HG03025 (cell line): Measurements from ENCODE around the gene TNS3.

Source experiments
- ATAC-seq: cut with Tn5 transposase; IDR thresholded peaks from one replicate; pipeline ENCODE4 v1.9.1; 2021; ENCODE audit warnings: mild to moderate bottlenecking, moderate library complexity; ENCODE audit not compliant: unreplicated experiment, low FRiP score

TNS3 gene

GRCh38 chr7:47440320-47440719 is 141.6 kb downstream of the TNS3 start:
- ATAC-seq: no peak

GRCh38 chr7:47439181-47439667 is 142.7 kb downstream of the TNS3 start:
- ATAC-seq: no peak

GRCh38 chr7:47438411-47439029 is 143.4 kb downstream of the TNS3 start:
- ATAC-seq: no peak

GRCh38 chr7:47435889-47436312 is 146.0 kb downstream of the TNS3 start:
- ATAC-seq: no peak

GRCh38 chr7:47433564-47433895 is 148.4 kb downstream of the TNS3 start:
- no peak for ATAC-seq

- no peak for ATAC-seq
These were observed 149.0 kb downstream of the TNS3 start for GRCh38 chr7:47432671-47433563.

- no peak for ATAC-seq
These were observed 151.5 kb downstream of the TNS3 start for GRCh38 chr7:47430422-47430821.

- no peak for ATAC-seq
These were observed 153.0 kb downstream of the TNS3 start for GRCh38 chr7:47428768-47429472.

GRCh38 chr7:47428052-47428767 is 153.7 kb downstream of the TNS3 start:
- ATAC-seq: no peak

- no peak for ATAC-seq
These were observed 154.8 kb downstream of the TNS3 start for GRCh38 chr7:47427051-47427643.

GRCh38 chr7:47424523-47424922 is 157.4 kb downstream of the TNS3 start:
- no peak for ATAC-seq

GRCh38 chr7:47423196-47423595 is 158.7 kb downstream of the TNS3 start:
- ATAC-seq: no peak

- ATAC-seq: no peak
These were observed 159.3 kb downstream of the TNS3 start for GRCh38 chr7:47422611-47423010.

GRCh38 chr7:47421456-47421855 is 160.5 kb downstream of the TNS3 start:
- ATAC-seq: no peak

- ATAC-seq: no peak
These were observed 161.7 kb downstream of the TNS3 start for GRCh38 chr7:47420122-47420780.

- ATAC-seq: no peak
These were observed 162.4 kb downstream of the TNS3 start for GRCh38 chr7:47419471-47419870.

- no peak for ATAC-seq
These were observed 163.2 kb downstream of the TNS3 start for GRCh38 chr7:47418601-47419309.

GRCh38 chr7:47416492-47417480 is 165.1 kb downstream of the TNS3 start:
- no peak for ATAC-seq
